Heart right ventricle (tissue), 16 donors: ENCODE results near the gene DCDC2. TPM values are rescaled to one million over a fixed set of nuclear protein-coding genes. Genes with fewer than 3 reads are reported as not detected.

Experiments
- ATAC-seq, 8 donors: fragments of 200-7000 bp; cut with Tn5 transposase; one replicate each; pipeline ENCODE4 v1.9.1; 2020; ENCODE audit warnings: mild to moderate bottlenecking in 8 of 8, moderate library complexity in 8 of 8, moderate number of reproducible peaks in 1 of 8
- DNase-seq, 2 donors: peaks; one replicate each; pipeline ENCODE4 v3.0.0-alpha.2; 2020
- H3K27ac ChIP-seq, 10 donors: fragments of 200-600 bp; sonication (generic) in 2 of 10; one replicate each; pipeline versions ENCODE4 v1.5.0 to v1.8.0; 2020 to 2022; ENCODE audit warnings: mild to moderate bottlenecking in 3 of 10
- H3K27me3 ChIP-seq, 7 donors: fragments of 200-600 bp; one replicate each; pipeline ENCODE4 v1.8.0; 2021 to 2022; ENCODE audit warnings: mild to moderate bottlenecking in 2 of 7
- H3K36me3 ChIP-seq, 9 donors: fragments of 200-600 bp; sonication (generic) in 1 of 9; one replicate each; pipeline versions ENCODE4 v1.5.0 to v1.8.0; 2020 to 2022; ENCODE audit warnings: mild to moderate bottlenecking in 2 of 9
- H3K4me1 ChIP-seq, 9 donors: fragments of 200-600 bp; sonication (generic) in 1 of 9; one replicate each; pipeline versions ENCODE4 v1.5.0 to v1.8.0; 2020 to 2022; ENCODE audit warnings: mild to moderate bottlenecking in 4 of 9
- H3K4me3 ChIP-seq, 10 donors: fragments of 200-600 bp; sonication (generic) in 2 of 10; one replicate each; pipeline versions ENCODE4 v1.5.0 to v1.8.0; 2020 to 2022; ENCODE audit warnings: mild to moderate bottlenecking in 7 of 10, moderate library complexity in 2 of 10
- H3K9me3 ChIP-seq, 11 donors: fragments of 200-600 bp in 10 of 11; sonication (generic) in 2 of 11; one replicate each; pipeline versions ENCODE4 v1.5.0 to v1.8.0; 2013 to 2022; ENCODE audit warnings: mild to moderate bottlenecking in 2 of 11, control low read depth in 1 of 11, moderate library complexity in 1 of 11
- CTCF ChIP-seq, 9 donors: fragments of 200-600 bp; sonication (generic) in 2 of 9; IDR thresholded peaks; one replicate each; pipeline versions ENCODE4 v1.5.0 to v1.8.0; 2021 to 2022; ENCODE audit warnings: antibody characterized with exemption in 9 of 9, mild to moderate bottlenecking in 5 of 9, moderate library complexity in 1 of 9
- WGBS, 2 donors: extraction: QIAGEN DNeasy Blood & Tissue Kit; methylation state at CpG; one replicate each; pipeline ENCODE4 v1.1.7; 2013; ENCODE audit warnings: inconsistent platforms in 1 of 2; 5-methylcytosine and 5-hydroxymethylcytosine counted together
- intact Hi-C, 10 donors: fragments of 100-400 bp; cut with DNase I; formaldehyde crosslinking; loops; one replicate each; pipeline versions ENCODE4 v1.11.1 to v1.14.2; 2022
- polyA plus RNA-seq, 2 donors: library from polyadenylated mRNA; stranded (reverse); fragments of 200-250 nt; gene quantifications; one replicate each; pipeline ENCODE4 v1.2.3, GENCODE V29; 2013
- total RNA-seq, 10 donors: library from RNA; stranded (reverse); fragmentation: NEBNext Ultra II Directional in 3 of 10; extraction: Animal tissue kit (Norgen Biotek cat#: 25700) in 3 of 10; gene quantifications; one replicate each; pipeline versions ENCODE4 v1.2.1 to v1.2.4, GENCODE V29; 2021 to 2023
- donor health status: Arrhythmogenic right ventricular cardiomyopathy.
- donor health status: ischemic (EF 13 %, LVEDD 7.1; RV severe dilation, severe dysfunction).
- donor health status: healthy with polysubstance abuse.
- donor health status: DM: no; HTN: yes; CAD: no.
- donor health status: DM: no; HTN: no; CAD: no.
- donor health status: ischemic (EF 25% LVEDD 6.9; RV normal size, moderate dysfunction).
- donor health status: ischemic (EF 25% LVEDD 5.7; RV mildly dilated, moderate dysfunction).
- donor health status: healthy.
- donor health status: DM: yes; HTN: yes; CAD: no.
- donor health status: Ischemic cardiomyopathy.
- donor health status: ischemic (EF 35%, LVEDD 5.7; RV mildly dilated, moderate dysfunction).
- donor health status: nonischemic (EF 11% LVEDD 7.7; RV severe dilation, severe dysfunction).
- donor health status: DM: yes; HTN: yes; CAD: no.
- donor health status: PGD.
- donor health status: ischemic (EF 29% LVEDD 5.4; RV normal size, mild dysfunction).
- donor health status: nonischemic (EF 23%, LVEDD 6.1; RV moderate dilation, normal function).

Gene DCDC2
- total and polyA plus RNA-seq, 12 donors, result 0.06 TPM; not detected in 11

DNA sequence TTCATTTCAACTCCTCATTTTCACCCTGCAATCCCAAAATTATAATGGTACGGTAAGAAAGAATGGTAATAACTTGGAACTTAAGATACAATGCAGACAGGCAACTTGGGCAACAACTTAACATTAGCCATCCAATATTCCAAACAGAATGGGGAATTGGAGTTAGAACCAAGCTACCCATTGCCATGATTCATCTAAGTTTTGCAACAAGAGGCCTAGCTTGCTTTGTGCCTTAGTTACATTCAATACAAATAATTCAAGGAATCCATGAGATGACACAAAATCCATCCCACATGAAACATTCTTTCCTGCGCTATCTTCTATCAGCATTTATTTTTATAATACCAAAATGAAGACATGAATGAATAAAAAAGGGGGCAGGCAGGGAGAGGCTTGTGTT, 28.4 kb downstream of the DCDC2 start:
- ATAC-seq (no peak), DNase-seq (no peak)
- H3K36me3 ChIP-seq, result no peaks in the 10 kb centered on the region
- no peaks in the 10 kb centered on the region for H3K9me3 ChIP-seq
- WGBS, 2 donors, result 69 to 75% methylated on average over 2 of the region's 2 CpGs
- no peak overlapping the region for H3K4me3 ChIP-seq
- H3K27me3 ChIP-seq, result no peaks in the 10 kb centered on the region
- intact Hi-C loops, result no loop called here
- no peaks in the 10 kb centered on the region for H3K4me1 ChIP-seq
- no peak overlapping the region for H3K27ac ChIP-seq
- no peak for TF ChIP-seq CTCF (IDR thresholded peaks at IDR 0.05)

GRCh38 chr6:24329022-24329421, 28.8 kb downstream of the DCDC2 start:
- TF ChIP-seq CTCF (IDR thresholded peaks at IDR 0.05), result no peak

GRCh38 chr6:24327756-24328155, 30.1 kb downstream of the DCDC2 start:
- Histone ChIP-seq H3K36me3 (no peaks in the 10 kb centered on the region), H3K4me3 (no peak overlapping the region), H3K9me3 (no peaks in the 10 kb centered on the region), H3K27me3 (no peaks in the 10 kb centered on the region), H3K27ac (no peak overlapping the region), H3K4me1 (no peaks in the 10 kb centered on the region)
- no peak for ATAC-seq
- TF ChIP-seq CTCF (IDR thresholded peaks at IDR 0.05), result no peak
- WGBS, 2 donors, result 96 to 97% methylated on average over 4 of the region's 4 CpGs
- DNase-seq, result no peak
- intact Hi-C loops, result no loop called here

More at GRCh38 chr6:24329022-24329421, 28.8 kb downstream of the DCDC2 start:
- H3K27ac ChIP-seq, result no peak overlapping the region
- no peaks in the 10 kb centered on the region for H3K9me3 ChIP-seq
- H3K4me3 ChIP-seq, result no peak overlapping the region
- H3K4me1 ChIP-seq, result no peaks in the 10 kb centered on the region
- DNase-seq (no peak), ATAC-seq (no peak)
- H3K27me3 ChIP-seq, result no peaks in the 10 kb centered on the region
- intact Hi-C loops, result no loop called here
- 76 to 83% methylated on average over 4 of the region's 4 CpGs for WGBS, 2 donors
- no peaks in the 10 kb centered on the region for H3K36me3 ChIP-seq

- Histone ChIP-seq H3K36me3 (no peaks in the 10 kb centered on the region), H3K27ac (no peak overlapping the region), H3K9me3 (no peaks in the 10 kb centered on the region), H3K27me3 (no peaks in the 10 kb centered on the region), H3K4me1 (no peaks in the 10 kb centered on the region), H3K4me3 (no peak overlapping the region)
- ATAC-seq (no peak), DNase-seq (no peak)
- 69 to 71% methylated on average over 1 of the region's 1 CpG for WGBS, 2 donors
- intact Hi-C loops, result no loop called here
- no peak for TF ChIP-seq CTCF (IDR thresholded peaks at IDR 0.05)
Measured at GRCh38 chr6:24325978-24326377, 31.9 kb downstream of the DCDC2 start.
